ELR (cell line): ENCODE data around the gene GPBP1.
"Not testable (repeated sequence)": the region's sequence is repeated elsewhere in the genome, so short reads cannot be mapped to it uniquely, and the experiment has no call there.

ENCODE experiments used
- DNase-seq: peaks from one replicate; pipeline ENCODE4 v3.0.0-alpha.2; 2015; ENCODE audit warnings: low read depth

Gene GPBP1

GRCh38 chr5:57280853-57281252 lies 107.0 kb downstream of the GPBP1 start:
- no peak for DNase-seq

- not testable (repeated sequence) for DNase-seq
Measured at GRCh38 chr5:57285084-57285483, 111.2 kb downstream of the GPBP1 start.

- no peak for DNase-seq
Measured at GRCh38 chr5:57291894-57292293, 118.0 kb downstream of the GPBP1 start.

- DNase-seq, result no peak
Measured at GRCh38 chr5:57292336-57292735, 118.5 kb downstream of the GPBP1 start.

GRCh38 chr5:57298295-57298984 lies 124.6 kb downstream of the GPBP1 start:
- DNase-seq, result peak; percentile 88

GRCh38 chr5:57298985-57299491 lies 125.2 kb downstream of the GPBP1 start:
- DNase-seq, result peak; percentile 87

GRCh38 chr5:57299986-57300385 lies 126.1 kb downstream of the GPBP1 start:
- DNase-seq, result no peak

- peak; percentile 61 for DNase-seq
Measured at GRCh38 chr5:57302164-57302563, 128.3 kb downstream of the GPBP1 start.

- no peak for DNase-seq
Measured at GRCh38 chr5:57302643-57303042, 128.8 kb downstream of the GPBP1 start.

- no peak for DNase-seq
Measured at GRCh38 chr5:57303985-57304384, 130.1 kb downstream of the GPBP1 start.

- no peak for DNase-seq
Measured at GRCh38 chr5:57304931-57305330, 131.1 kb downstream of the GPBP1 start.

- DNase-seq, result no peak
Measured at GRCh38 chr5:57306359-57306758, 132.5 kb downstream of the GPBP1 start.

GRCh38 chr5:57307516-57307915 lies 133.7 kb downstream of the GPBP1 start:
- no peak for DNase-seq

GRCh38 chr5:57309022-57309421 lies 135.2 kb downstream of the GPBP1 start:
- not testable (repeated sequence) for DNase-seq

GRCh38 chr5:57311251-57311650 lies 137.4 kb downstream of the GPBP1 start:
- no peak for DNase-seq

- no peak for DNase-seq
Measured at GRCh38 chr5:57311921-57312735, 138.3 kb downstream of the GPBP1 start.

GRCh38 chr5:57313716-57314115 lies 139.9 kb downstream of the GPBP1 start:
- DNase-seq, result no peak
